ENCODE results near the gene TEX54.

TEX54 gene

GRCh38 chr11:62782753-62783152 is 49.9 kb downstream of the TEX54 start:
- DNase-seq, result no peak

Data from CD4-positive, alpha-beta T cell treated with Interleukin-4 for 1 hour (primary cell).